ENCODE results near the gene NFE2L1. TPM values are rescaled to one million over a fixed set of nuclear protein-coding genes. Genes with fewer than 3 reads are reported as not detected.
A peak's percentile ranks its signal among the peaks of the same experiment; 100 is the strongest.
"Not testable (repeated sequence)": the region's sequence is repeated elsewhere in the genome, so short reads cannot be mapped to it uniquely, and the experiment has no call there.

Gene NFE2L1
- total RNA-seq, 1 experiment from 2014 or later: 91.7 TPM

DNA sequence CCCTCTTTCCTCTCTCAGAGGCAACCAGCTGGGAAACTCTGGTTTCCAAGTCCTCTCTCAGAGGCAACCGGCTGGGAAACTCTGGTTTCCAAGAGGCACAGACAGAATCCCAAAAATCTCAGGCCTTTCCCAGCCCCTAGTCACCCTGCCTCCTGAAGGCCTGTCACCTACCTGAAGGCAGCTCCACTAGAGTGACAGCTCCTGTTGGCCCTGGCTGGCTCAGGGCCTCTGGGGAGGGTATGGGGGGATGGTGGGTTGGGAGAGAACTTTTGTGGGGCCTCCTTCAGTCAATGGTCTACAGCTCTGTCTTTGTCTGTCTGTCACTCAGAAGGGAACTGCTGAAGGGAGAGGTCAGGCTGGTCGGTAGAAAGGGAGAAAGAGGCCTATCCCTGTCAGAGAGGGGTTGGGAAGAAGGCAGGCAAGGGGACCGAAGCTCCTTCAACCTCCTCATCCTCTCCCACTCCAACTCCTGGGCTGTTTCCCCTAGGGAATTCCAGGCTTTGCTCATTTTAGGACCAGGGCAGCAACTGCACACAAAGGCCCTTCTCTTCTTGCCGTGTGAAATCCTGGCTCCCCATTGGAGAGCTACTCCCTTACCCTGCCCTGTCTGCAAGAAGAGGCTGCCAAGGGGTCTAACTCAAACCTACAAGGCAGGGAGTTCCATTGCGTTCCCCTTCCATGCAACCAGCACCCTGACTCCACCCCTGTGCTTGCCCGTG lies 34.1 kb upstream of the NFE2L1 start:
- no peaks in the 10 kb centered on the region for H4K20me1 ChIP-seq (ENCODE audit: insufficient read depth)
- H2AFZ ChIP-seq: no peak overlapping the region
- no peak for DNase-seq
- BruUV-seq (replicated peaks): no TSS peak
- POLR2A ChIA-PET (ENCODE audit: unreplicated experiment): no interaction called here
- CTCF ChIA-PET: no interaction called here
- no peaks in the 10 kb centered on the region for H3K36me3 ChIP-seq (ENCODE audit: low read depth)
- H3K9me3 ChIP-seq (ENCODE audit: insufficient read depth, low read depth): no peaks in the 10 kb centered on the region
- 0 out of 2 replicates have a peak, but pooled peaks cover 4% of the 10 kb centered on the region for H3K4me1 ChIP-seq (replicated peaks; ENCODE audit: insufficient read depth)
- no peaks in the 10 kb centered on the region for H3K9me2 ChIP-seq (ENCODE audit: insufficient read depth)
- H3K27ac ChIP-seq: no peak overlapping the region
- TF ChIP-seq, protein P1, sequence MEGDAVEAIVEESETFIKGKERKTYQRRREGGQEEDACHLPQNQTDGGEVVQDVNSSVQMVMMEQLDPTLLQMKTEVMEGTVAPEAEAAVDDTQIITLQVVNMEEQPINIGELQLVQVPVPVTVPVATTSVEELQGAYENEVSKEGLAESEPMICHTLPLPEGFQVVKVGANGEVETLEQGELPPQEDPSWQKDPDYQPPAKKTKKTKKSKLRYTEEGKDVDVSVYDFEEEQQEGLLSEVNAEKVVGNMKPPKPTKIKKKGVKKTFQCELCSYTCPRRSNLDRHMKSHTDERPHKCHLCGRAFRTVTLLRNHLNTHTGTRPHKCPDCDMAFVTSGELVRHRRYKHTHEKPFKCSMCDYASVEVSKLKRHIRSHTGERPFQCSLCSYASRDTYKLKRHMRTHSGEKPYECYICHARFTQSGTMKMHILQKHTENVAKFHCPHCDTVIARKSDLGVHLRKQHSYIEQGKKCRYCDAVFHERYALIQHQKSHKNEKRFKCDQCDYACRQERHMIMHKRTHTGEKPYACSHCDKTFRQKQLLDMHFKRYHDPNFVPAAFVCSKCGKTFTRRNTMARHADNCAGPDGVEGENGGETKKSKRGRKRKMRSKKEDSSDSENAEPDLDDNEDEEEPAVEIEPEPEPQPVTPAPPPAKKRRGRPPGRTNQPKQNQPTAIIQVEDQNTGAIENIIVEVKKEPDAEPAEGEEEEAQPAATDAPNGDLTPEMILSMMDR (conservative IDR thresholded peaks at IDR 0.05): no peak
- peaks cover 12% of the 10 kb centered on the region for H3F3A ChIP-seq (ENCODE audit: insufficient read depth, low read depth)
- intact Hi-C loops (cut with micrococcal nuclease; ENCODE audit: unreplicated experiment): no loop called here
- no peaks in the 10 kb centered on the region for H3K27me3 ChIP-seq (ENCODE audit: insufficient read depth, low read depth)
- no peak overlapping the region for H3K4me2 ChIP-seq
- no peaks in the 10 kb centered on the region for H3K79me2 ChIP-seq (ENCODE audit: low read depth)
- no peak overlapping the region for H3K4me3 ChIP-seq

DNA sequence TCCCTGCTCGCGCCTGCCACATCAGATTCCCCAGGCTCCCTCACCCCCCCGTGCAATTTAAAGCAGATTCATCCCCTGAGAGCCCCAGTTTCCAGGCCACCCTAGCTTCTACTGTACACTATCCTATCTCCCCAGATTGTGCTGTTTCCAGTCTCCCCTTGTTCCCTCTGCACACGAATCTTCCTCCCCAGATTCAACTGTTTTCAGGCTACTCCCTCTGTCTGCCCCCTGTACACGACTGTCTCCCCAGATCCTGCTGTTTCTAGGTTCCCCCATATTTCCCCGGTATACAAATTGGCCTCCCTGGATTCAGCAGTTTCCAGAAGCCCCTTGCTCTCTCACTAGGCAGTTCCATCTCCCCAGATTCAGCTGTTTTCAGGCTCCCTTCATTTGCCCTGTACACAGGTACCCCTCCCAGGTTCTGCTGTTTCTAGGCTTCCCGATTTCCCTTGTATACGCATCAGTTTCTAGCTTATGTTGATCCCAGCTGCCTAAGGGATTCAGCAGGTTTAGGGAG lies 33.5 kb upstream of the NFE2L1 start:
- H2AFZ ChIP-seq: no peak overlapping the region
- ChIA-PET CTCF (no interaction called here), POLR2A (ENCODE audit: unreplicated experiment) (no interaction called here)

DNA sequence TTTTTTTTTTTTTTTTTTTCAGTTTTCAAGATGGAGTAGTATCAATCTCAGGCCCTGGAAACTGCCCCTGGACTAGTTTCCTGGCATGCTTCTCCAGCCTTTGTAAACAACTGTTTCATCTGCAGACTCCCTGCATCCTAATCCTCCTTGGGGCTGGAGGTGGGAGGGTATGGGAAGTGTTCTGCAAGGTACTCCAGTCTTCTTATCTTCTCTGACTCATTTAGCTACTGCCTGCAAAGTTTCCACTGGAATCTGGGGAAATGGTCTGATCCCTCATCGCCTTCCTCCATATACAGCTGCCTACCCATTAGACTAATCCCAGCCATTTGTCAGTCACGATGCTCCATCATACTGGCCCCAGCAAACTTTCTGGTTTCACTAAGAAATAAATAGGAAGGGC lies 32.0 kb upstream of the NFE2L1 start:
- intact Hi-C loops (cut with micrococcal nuclease; ENCODE audit: unreplicated experiment): no loop called here

More for the DNA sequence above, 33.5 kb upstream of the NFE2L1 start:
- no peaks in the 10 kb centered on the region for H3K79me2 ChIP-seq (ENCODE audit: low read depth)
- no peak overlapping the region for H3K4me3 ChIP-seq
- intact Hi-C loops (cut with micrococcal nuclease; ENCODE audit: unreplicated experiment): no loop called here
- 0 out of 2 replicates have a peak, but pooled peaks cover 4% of the 10 kb centered on the region for H3K4me1 ChIP-seq (replicated peaks; ENCODE audit: insufficient read depth)
- no peaks in the 10 kb centered on the region for H4K20me1 ChIP-seq (ENCODE audit: insufficient read depth)
- peaks cover 12% of the 10 kb centered on the region for H3F3A ChIP-seq (ENCODE audit: insufficient read depth, low read depth)
- H3K9me2 ChIP-seq (ENCODE audit: insufficient read depth): no peaks in the 10 kb centered on the region
- no peaks in the 10 kb centered on the region for H3K27me3 ChIP-seq (ENCODE audit: insufficient read depth, low read depth)
- DNase-seq: no peak
- H3K9me3 ChIP-seq (ENCODE audit: insufficient read depth, low read depth): no peaks in the 10 kb centered on the region
- no peak for TF ChIP-seq EZH2 (IDR thresholded peaks at IDR 0.05; ENCODE audit: low read depth)
- TF ChIP-seq, protein P1 (conservative IDR thresholded peaks at IDR 0.05): no peak
- no peaks in the 10 kb centered on the region for H3K36me3 ChIP-seq (ENCODE audit: low read depth)
- no TSS peak for BruUV-seq (replicated peaks)
- no peak overlapping the region for H3K27ac ChIP-seq
- H3K4me2 ChIP-seq: no peak overlapping the region

DNA sequence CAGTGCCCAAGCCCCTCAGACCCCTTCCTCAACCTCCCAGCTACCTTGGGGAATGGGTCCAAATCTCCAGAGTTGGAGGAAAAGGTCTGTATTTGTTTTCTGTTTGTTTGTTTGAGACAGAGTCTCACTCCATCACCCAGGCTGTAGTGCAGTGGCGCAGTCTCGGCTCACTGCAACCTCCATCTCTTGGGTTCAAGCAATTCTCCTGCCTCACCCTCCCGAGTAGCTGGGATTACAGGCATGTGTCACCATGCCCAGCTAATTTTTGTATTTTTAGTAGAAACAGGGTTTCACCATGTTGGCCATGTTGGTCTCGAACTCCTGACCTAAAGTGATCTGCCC lies 30.4 kb upstream of the NFE2L1 start:
- not testable (repeated sequence) for H4K20me1 ChIP-seq (ENCODE audit: insufficient read depth); H3K36me3 ChIP-seq (ENCODE audit: low read depth); H3K27ac ChIP-seq; H3K4me1 ChIP-seq (replicated peaks; ENCODE audit: insufficient read depth); H3K79me2 ChIP-seq (ENCODE audit: low read depth); H3K4me2 ChIP-seq; H2AFZ ChIP-seq; H3K9me2 ChIP-seq (ENCODE audit: insufficient read depth); H3K9me3 ChIP-seq (ENCODE audit: insufficient read depth, low read depth); H3K27me3 ChIP-seq (ENCODE audit: insufficient read depth, low read depth); DNase-seq; BruUV-seq (replicated peaks); H3K4me3 ChIP-seq
- H3F3A ChIP-seq (ENCODE audit: insufficient read depth, low read depth): peaks cover 24% of the 10 kb centered on the region
- ChIA-PET CTCF (interaction anchor here (0.5 to 1.4 kb wide), 8 partner anchors 13 to 177 kb away, joined by 3 to 4 read pairs (median 3); partner anchors contain the start of genes CDK5RAP3 and SCRN2), POLR2A (ENCODE audit: unreplicated experiment) (interaction anchor here (0.7 kb wide), 1 partner anchor 31 kb away, joined by 7 read pairs; the partner anchor contains the start of gene NFE2L1)
- intact Hi-C loops (cut with micrococcal nuclease; ENCODE audit: unreplicated experiment): loop anchor here (1.0 kb wide), 4 partner anchors 39 to 174 kb away; no protein-coding TSS in a partner anchor

More for the DNA sequence above, 32.0 kb upstream of the NFE2L1 start:
- Histone ChIP-seq H3K4me2 (no peak overlapping the region), H4K20me1 (ENCODE audit: insufficient read depth) (no peaks in the 10 kb centered on the region), H3K36me3 (ENCODE audit: low read depth) (no peaks in the 10 kb centered on the region), H3K79me2 (ENCODE audit: low read depth) (no peaks in the 10 kb centered on the region), H3K4me1 (replicated peaks; ENCODE audit: insufficient read depth) (0 out of 2 replicates have a peak, but pooled peaks cover 4% of the 10 kb centered on the region), H3K9me2 (ENCODE audit: insufficient read depth) (no peaks in the 10 kb centered on the region), H3K4me3 (no peak overlapping the region), H3K27me3 (ENCODE audit: insufficient read depth, low read depth) (no peaks in the 10 kb centered on the region), H3K9me3 (ENCODE audit: insufficient read depth, low read depth) (no peaks in the 10 kb centered on the region), H3F3A (ENCODE audit: insufficient read depth, low read depth) (peaks cover 15% of the 10 kb centered on the region), H3K27ac (no peak overlapping the region), H2AFZ (no peak overlapping the region)
- DNase-seq: peak in 1 of 2 experiments; percentile 66
- ChIA-PET CTCF (interaction anchor here (1.1 kb wide), 1 partner anchor 37 kb away, joined by 3 read pairs; no protein-coding TSS in a partner anchor), POLR2A (ENCODE audit: unreplicated experiment) (no interaction called here)
- TF ChIP-seq EZH2 (IDR thresholded peaks at IDR 0.05; ENCODE audit: low read depth): no peak
- TF ChIP-seq, protein P1 (conservative IDR thresholded peaks at IDR 0.05): no peak
- no TSS peak for BruUV-seq (replicated peaks)

All from PC-9 (cell line).